ENCODE data around the gene KIAA1614. TPM values are rescaled to one million over a fixed set of nuclear protein-coding genes. Genes with fewer than 3 reads are reported as not detected.

The KIAA1614 gene
- total RNA-seq, 2 donors from 2014 or later: 9.8 to 13.8 TPM

DNA sequence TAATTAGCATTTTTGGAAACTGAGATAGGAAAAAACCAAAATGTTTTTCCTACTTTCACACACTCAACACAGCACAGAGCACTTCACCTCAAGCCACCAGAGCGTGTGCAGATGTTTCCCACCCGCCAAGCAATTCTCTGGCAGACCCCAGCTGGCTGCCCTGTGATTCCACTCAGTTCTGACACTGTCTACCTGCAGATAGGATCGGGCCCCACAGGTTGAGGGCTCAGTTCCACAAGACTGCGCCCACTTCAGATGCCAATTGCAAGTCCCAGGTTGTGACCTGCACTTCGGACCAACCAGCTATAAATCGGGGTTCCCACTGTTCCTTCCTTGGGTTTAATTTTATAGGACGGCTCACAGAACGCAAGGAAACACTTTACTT, 9.9 kb downstream of the KIAA1614 start:
- H3K4me3 ChIP-seq: no peak overlapping the region
- no peaks in the 10 kb centered on the region for H3K9me3 ChIP-seq
- no peak for TF ChIP-seq CTCF (IDR thresholded peaks at IDR 0.05)
- peaks cover 0 to 15% of the 10 kb centered on the region in 2 donors for H3K4me1 ChIP-seq (ENCODE audit: control insufficient read depth in 1 of 2, low read depth in 2 of 2)
- no peaks in the 10 kb centered on the region for H3K27me3 ChIP-seq (replicated peaks; ENCODE audit: insufficient read depth)
- ATAC-seq (ENCODE audit: insufficient number of reproducible peaks, low FRiP score, low read depth): no peak
- H3K36me3 ChIP-seq: peaks cover 12% of the 10 kb centered on the region
- no peak for DNase-seq (ENCODE audit: low spot score)
- no peak overlapping the region for H3K27ac ChIP-seq

DNA sequence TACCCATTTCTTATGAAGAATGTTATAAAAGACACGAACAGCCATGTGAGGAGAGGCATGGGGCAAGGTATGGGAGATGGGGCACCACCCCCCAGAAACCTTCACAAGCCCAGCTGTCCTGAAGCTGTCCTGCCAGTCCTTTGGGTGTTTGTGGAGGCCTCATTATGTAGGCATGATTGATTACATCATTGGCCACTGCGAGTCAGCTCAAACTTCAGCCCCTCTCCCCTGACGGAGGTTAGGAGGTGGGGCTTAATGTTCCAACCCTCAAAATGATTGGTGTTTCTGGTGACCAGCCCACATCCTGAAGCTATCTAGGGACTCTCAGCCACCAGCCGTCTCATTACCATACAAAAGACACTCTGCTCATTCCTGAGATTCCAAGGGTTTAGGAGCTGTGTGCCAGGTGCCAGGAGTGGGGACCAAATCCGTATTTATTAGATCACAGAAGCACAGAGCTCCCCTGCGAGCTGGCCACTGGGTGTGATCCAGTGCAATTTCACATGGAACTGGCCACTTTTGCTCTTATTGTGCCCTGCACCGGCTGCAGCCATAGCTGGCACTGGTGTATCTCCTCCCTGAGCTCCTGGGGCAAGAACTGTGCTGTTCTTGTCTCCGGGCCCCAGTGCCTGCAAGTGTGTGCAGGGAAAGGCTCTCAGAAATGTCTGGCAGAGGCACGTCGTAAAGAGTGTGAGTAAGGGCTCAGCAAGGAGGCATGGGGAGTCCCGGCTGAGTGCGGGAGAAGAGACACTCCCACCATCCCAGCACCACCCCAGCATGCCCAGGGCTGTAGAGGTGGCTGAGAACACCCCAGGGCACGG, 10.5 kb downstream of the KIAA1614 start:
- H3K9me3 ChIP-seq: no peaks in the 10 kb centered on the region
- H3K27ac ChIP-seq: no peak overlapping the region
- no peak overlapping the region for H3K4me3 ChIP-seq
- ATAC-seq (ENCODE audit: insufficient number of reproducible peaks, low FRiP score, low read depth): no peak
- DNase-seq (ENCODE audit: low spot score): no peak
- H3K27me3 ChIP-seq (replicated peaks; ENCODE audit: insufficient read depth): no peaks in the 10 kb centered on the region
- peaks cover 7% of the 10 kb centered on the region for H3K36me3 ChIP-seq
- H3K4me1 ChIP-seq (ENCODE audit: control insufficient read depth in 1 of 2, low read depth in 2 of 2): peaks cover 0 to 15% of the 10 kb centered on the region in 2 donors
- TF ChIP-seq CTCF (IDR thresholded peaks at IDR 0.05): no peak

GRCh38 chr1:180923887-180924286, 11.2 kb downstream of the KIAA1614 start:
- Histone ChIP-seq H3K9me3 (no peaks in the 10 kb centered on the region), H3K4me3 (no peak overlapping the region), H3K27ac (no peak overlapping the region), H3K27me3 (replicated peaks; ENCODE audit: insufficient read depth) (no peaks in the 10 kb centered on the region), H3K4me1 (ENCODE audit: control insufficient read depth in 1 of 2, low read depth in 2 of 2) (peaks cover 0 to 15% of the 10 kb centered on the region in 2 donors), H3K36me3 (peaks cover under 1% of the 10 kb centered on the region)
- TF ChIP-seq CTCF (IDR thresholded peaks at IDR 0.05): no peak
- ATAC-seq (ENCODE audit: insufficient number of reproducible peaks, low FRiP score, low read depth) (no peak), DNase-seq (ENCODE audit: low spot score) (no peak)

- H3K9me3 ChIP-seq: no peaks in the 10 kb centered on the region
- ATAC-seq (ENCODE audit: insufficient number of reproducible peaks, low FRiP score, low read depth) (no peak), DNase-seq (ENCODE audit: low spot score) (no peak)
- peaks cover 5% of the 10 kb centered on the region for H3K36me3 ChIP-seq
- peaks cover 0 to 15% of the 10 kb centered on the region in 2 donors for H3K4me1 ChIP-seq (ENCODE audit: control insufficient read depth in 1 of 2, low read depth in 2 of 2)
- no peak overlapping the region for H3K27ac ChIP-seq
- no peak for TF ChIP-seq CTCF (IDR thresholded peaks at IDR 0.05)
- H3K27me3 ChIP-seq (replicated peaks; ENCODE audit: insufficient read depth): no peaks in the 10 kb centered on the region
- no peak overlapping the region for H3K4me3 ChIP-seq
Observed at GRCh38 chr1:180924939-180925338, 12.2 kb downstream of the KIAA1614 start.

- no peaks in the 10 kb centered on the region for H3K27me3 ChIP-seq (replicated peaks; ENCODE audit: insufficient read depth)
- H3K36me3 ChIP-seq: peaks cover 5% of the 10 kb centered on the region
- no peak for TF ChIP-seq CTCF (IDR thresholded peaks at IDR 0.05)
- H3K4me1 ChIP-seq (ENCODE audit: control insufficient read depth in 1 of 2, low read depth in 2 of 2): peaks cover 0 to 15% of the 10 kb centered on the region in 2 donors
- H3K4me3 ChIP-seq: no peak overlapping the region
- DNase-seq (ENCODE audit: low spot score) (no peak), ATAC-seq (ENCODE audit: insufficient number of reproducible peaks, low FRiP score, low read depth) (no peak)
- H3K27ac ChIP-seq: no peak overlapping the region
- H3K9me3 ChIP-seq: no peaks in the 10 kb centered on the region
Observed at GRCh38 chr1:180925471-180926051, 12.9 kb downstream of the KIAA1614 start.

All from thoracic aorta (tissue), 2 donors.